NOMO-1 (cell line): ENCODE results near the gene DNTT.

Experiments used
- DNase-seq, 2 experiments: peaks; one replicate each; lab custom pipeline; 2025; ENCODE audit not compliant: unreplicated experiment in 2 of 2; lab: John Stamatoyannopoulos, UW

DNTT gene

DNA sequence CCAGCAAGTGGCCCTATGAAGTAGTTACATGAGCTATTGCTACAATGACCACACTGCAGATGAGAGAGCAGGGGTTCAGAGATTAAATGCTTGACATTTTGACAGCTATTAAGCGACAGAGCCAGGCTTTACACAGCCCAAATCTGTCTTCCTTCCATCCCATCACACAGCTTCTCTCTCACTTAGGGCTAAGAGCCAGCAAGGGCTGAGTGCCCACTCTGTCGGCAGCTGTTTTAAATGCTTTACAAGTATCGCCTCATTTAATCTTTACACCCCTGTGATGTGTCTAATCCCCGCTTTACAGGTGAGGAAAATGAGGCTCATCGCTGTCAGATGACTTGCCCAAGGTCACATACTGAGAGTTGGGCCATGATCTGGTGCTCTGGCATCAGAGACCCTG is 69.8 kb downstream of the DNTT start:
- no peak for DNase-seq

DNA sequence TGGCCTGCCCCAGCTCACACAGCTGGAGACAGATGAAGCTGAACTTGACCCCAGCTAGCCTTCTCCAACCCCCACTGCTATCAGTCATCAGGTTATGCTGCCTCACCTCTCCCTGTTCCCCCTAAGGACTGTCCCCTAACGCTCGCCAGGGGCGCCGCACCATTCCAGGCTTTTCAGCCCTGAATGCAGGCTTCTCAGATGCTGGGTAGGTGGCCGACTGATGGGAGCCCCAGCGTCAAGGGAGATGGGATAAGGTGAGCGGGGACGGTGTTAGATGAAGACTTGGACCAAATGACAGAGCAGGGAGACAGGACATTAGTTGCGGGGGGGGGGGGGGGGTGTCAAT is 70.4 kb downstream of the DNTT start:
- no peak for DNase-seq

DNA sequence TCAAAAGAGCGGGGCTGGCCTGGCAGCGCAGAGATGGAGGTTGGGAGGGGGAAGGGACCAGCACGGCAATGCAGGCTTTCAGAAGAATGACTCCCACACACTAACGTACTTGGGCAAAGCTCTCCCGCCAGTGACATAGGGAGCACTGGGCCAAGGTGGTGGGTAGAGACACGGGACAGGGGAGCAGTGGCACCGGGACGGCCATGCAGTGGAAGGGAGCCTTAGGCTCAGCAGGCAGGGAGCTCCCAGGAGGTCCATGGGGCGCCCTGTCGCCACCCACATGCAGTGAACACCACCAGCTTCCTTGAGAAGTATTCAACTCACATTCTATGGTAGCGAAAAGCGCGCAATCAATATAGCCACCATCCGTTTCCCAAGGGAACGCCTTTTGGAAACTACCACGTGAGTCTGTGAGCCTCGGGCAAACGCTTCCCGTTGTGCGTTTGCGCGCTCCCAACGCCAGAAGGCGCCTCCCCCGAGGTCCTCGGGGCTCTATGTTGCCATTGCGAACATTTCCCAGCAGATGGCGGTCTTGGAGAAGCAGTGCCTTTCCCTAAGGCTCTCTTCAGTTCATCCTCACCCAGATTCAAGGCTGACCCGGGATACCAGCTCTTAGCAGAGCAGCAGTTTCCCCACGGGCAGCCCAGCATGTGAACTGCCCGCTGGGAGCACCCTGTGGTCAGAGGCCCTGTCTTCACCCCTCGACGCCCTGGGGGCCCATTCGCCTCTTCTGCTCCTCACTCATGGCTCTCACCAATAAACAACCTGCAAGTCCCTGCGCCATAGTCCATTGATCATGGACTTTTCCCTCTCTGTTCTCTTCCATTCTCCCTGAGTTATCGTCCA is 71.0 kb downstream of the DNTT start:
- peak; percentile 68 to 78 for DNase-seq

DNA sequence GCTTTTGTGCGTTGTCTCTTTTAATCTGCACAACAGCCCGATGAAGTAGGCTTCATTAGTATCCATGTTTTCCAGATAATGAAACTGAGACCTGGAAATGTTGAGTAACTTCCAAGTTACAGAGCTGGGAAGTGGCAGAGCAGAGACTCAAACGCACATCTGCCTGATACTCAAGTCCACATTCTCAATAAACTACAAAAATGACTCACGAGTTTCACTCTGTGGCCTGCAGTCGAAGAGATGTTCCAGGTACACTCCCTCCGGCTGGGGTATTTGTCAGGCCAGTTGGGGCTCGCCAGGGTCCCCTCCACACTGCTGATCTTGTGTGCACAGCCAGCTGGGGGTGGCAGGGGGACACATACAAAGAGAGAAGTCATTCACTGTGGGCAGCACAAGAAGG is 72.2 kb downstream of the DNTT start:
- DNase-seq = no peak

DNA sequence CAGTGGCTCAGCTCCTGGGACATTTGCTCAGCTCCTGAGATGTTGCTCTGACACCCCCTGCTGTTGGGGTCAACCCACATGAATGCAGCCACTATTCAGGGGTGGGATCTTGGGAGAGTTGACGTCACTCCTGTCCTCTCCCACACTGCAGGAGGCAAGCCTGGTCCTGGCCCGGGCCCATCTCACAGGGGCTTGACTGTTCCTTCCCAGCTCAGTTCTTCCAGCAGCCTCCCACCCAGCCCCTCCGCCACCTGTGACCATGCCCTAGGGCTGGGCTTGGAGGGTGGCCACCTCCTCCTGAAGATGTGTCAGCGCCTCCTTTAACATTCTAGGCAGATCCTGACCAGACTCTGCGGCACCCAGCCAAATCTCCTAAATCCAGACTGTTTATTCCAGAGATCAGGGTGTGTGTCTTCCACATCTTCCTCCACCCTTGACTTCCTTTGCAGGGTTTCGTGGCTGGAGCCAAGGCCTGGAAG is 73.6 kb downstream of the DNTT start:
- DNase-seq = no peak

DNA sequence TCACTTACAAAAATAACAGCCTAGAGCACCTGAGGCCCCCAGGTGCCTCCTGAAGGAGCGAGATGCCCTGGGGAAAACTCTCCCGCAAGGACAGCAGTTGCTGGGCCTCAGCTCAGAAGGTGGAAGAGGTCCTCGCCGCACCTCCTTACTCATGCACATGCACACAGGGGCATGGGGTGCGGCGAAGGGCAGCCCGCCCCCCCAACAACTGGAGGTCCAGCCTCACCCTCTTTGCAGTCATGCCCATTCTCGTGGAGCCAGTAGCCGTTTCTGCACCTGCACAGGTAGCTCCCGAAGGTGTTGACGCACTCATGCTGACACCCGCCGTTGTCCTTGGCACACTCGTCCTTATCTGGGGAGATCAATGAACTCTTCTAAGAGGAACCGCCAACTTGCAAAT is 74.5 kb downstream of the DNTT start:
- DNase-seq = no peak

DNA sequence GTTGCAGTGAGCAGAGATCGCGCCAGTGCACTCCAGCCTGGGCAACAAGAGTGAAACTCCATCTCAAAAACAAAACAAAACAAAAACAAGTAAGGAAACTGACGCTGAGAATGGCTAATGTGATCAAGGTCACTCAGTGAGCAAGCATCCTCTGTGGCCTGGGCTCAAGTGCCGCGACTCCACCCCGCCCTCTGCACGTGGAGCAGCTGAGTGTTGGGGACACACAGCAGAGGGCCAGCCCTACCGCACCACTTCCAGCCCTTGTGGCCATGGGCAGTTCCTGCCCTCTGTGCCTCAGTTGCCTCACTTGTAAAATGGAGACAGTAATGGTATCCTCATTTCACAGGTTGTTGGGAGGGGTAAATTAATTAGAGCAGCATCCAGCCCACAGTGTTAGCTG is 75.5 kb downstream of the DNTT start:
- no peak for DNase-seq

DNA sequence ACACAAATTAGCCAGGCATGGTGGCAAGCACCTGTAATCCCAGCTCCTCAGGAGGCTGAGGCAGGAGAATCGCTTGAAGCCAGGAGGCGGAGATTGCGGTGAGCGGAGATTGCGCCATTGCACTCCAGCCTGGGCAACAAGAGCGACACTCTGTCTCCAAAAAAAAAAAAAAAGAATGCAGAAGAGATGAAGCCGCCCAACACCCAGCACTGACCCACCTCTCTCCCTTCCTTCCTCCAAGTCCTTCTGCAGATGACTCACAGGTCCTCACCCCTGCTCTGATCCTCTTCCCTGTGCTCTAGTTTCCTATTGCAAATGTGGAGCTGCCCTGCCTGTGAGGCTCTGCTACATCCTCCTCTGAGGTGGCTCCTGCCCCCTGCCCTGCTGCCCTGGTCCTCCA is 76.6 kb downstream of the DNTT start:
- peak; percentile 87 to 91 for DNase-seq

DNA sequence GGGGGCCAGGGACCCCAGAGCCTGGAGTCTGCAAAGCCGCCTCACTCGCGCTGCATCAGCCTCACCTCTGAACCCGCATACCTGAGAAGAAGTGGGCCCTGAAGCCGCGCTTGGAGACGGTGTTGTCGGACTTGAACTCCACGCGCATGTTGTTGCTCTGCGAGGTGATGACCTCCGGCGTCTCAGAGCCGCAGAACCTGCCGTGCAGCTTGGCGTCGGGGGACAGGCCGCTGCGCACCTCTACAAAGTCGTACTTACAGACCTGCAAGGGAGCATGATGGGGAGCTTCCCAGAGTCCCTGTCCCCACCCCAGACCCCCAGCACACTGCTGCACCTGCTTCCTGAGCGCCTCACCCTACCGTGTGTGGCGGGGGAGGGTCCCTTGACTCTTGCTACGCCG is 80.3 kb downstream of the DNTT start:
- DNase-seq = no peak

DNA sequence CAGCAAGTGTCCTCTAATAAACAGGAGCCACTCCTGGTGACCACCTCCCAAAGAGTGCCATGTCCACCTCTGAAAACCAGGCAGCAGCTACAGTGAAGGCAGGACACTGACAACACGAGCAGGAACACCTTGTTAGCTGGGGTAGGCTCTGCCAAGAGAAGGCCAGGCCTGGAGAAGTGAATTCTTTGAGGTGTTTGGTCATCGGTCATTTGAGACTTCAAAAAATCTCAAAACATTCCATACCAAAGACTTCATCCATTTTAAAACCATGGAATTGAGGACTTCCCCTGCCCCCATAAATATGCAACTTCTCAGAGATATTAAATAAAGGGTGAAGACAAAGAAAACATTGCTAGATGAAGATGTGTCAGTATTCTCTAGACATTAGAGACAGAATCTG is 82.9 kb downstream of the DNTT start:
- no peak for DNase-seq

DNA sequence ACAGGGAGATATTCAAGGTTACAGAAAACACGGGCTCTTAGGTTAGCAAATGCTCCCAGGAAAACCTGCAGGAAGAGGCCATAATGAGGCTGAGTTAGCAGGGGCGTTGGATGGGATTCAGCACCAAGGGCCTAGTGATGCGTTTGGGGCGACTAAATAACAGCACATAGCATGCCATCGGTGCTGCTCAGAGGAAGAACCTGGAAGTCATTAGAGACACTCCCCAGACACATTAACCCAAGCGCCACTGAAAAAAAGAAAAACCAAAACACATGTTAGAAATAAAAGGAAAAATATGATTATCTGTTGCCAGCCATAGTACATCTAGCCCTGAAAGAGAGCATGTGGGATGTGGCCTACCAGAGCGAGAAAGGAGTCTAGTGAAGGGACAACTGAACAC is 83.4 kb downstream of the DNTT start:
- no peak for DNase-seq
